Activated T-helper 1 cell treated with anti-CD3 and anti-CD28 coated beads, Interleukin-12 subunit alpha, Interleukin-12 subunit beta, Interleukin-2, Interleukin-4 antibody, amounts not matched to agents 30 ng/mL and 10 ng/mL and 1 ng/mL, durations not matched to agents 14 hours and 24 hours and 36 hours (primary cell): ENCODE results near the gene PRICKLE1. TPM values are rescaled to one million over a fixed set of nuclear protein-coding genes. Genes with fewer than 3 reads are reported as not detected.

Source experiments
- DNase-seq: peaks from one replicate; pipeline ENCODE4 v3.0.0; 2021; ENCODE audit warnings: low spot score
- H3K27ac Mint-ChIP-seq: one replicate; pipeline ENCODE4 v1.8.0; 2021; ENCODE audit warnings: mild to moderate bottlenecking, mixed read lengths
- H3K27me3 Mint-ChIP-seq: one replicate; pipeline ENCODE4 v1.8.0; 2022; ENCODE audit warnings: mild to moderate bottlenecking, moderate library complexity, mixed read lengths; ENCODE audit not compliant: insufficient read depth
- H3K36me3 Mint-ChIP-seq: one replicate; pipeline ENCODE4 v1.8.0; 2021; ENCODE audit warnings: low read depth, mixed read lengths
- H3K4me1 Mint-ChIP-seq: one replicate; pipeline ENCODE4 v1.8.0; 2021; ENCODE audit warnings: low read depth, mixed read lengths
- H3K4me3 Mint-ChIP-seq: one replicate; pipeline ENCODE4 v1.8.0; 2021; ENCODE audit warnings: mild to moderate bottlenecking, moderate library complexity, mixed read lengths
- H3K9me3 Mint-ChIP-seq: one replicate; pipeline ENCODE4 v1.8.0; 2021; ENCODE audit warnings: mixed read lengths
- intact Hi-C: fragments of 100-400 bp; cut with micrococcal nuclease; formaldehyde crosslinking; loops from one replicate; pipeline ENCODE4 v1.15.1; 2024
- total RNA-seq: library from RNA; stranded (reverse); gene quantifications from 2 replicates; pipeline ENCODE4 v1.2.3, GENCODE V29; 2022

PRICKLE1 gene
- total RNA-seq, 1 donor from 2014 or later = 0.34 TPM

DNA sequence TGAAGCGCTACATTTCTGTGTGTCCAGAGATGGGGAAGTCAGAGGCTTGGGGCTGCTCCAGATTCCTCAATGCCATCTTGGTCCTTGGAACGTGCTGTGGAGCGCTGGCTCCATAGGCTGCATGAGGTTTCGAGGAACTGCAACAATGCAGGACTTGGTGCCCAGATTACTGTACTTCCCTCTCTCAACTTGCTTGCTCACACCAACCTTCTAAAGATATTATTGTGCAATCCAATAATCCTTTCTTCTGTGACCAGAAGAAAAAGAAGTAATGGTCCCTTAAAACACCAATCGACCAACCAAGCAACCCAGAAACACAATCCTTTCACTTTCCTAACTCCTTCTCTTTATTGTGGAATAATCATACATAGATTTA is 3.7 kb downstream of the PRICKLE1 start:
- Mint-ChIP-seq H3K27me3 (peaks cover 60% of the 10 kb centered on the region), H3K4me1 (peaks cover 20% of the 10 kb centered on the region), H3K27ac (no peak overlapping the region), H3K36me3 (peaks cover 4% of the 10 kb centered on the region), H3K9me3 (no peaks in the 10 kb centered on the region), H3K4me3 (no peak overlapping the region)
- no peak for DNase-seq
- intact Hi-C loops = loop anchor here (5.0 kb wide), 1 partner anchor 444 kb away; the partner anchor contains the start of gene GXYLT1

DNA sequence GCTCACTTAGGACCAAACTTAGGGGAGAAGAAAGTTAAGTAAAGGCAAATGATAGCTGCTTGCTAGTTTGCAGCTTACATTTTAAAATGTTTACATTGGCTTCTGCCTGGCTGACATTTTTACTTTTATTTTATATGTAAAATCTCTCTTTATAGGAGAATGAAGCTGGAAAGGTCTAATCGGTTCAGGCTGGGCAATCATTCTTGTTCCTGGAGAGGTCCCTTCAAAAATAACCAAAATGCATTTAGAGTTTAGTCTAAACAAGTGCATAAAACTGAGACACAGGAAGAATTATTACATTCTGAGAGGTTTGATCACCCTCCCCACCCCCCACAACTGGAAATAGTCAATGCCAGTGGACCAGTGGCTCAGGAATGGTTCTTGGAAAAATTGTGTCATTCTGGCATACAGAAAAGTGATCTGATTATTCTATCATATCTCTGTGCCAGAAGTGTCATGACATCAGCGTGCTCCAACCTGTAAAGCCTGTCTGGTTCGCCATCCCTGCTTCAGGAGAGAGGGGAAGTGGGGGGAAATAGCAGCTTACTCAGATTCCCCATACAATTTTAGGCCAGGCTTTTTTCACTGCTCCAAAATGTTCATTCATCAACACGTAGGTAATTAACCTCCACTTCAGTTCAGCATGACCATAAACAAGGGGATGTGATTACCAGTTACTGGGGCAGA is 4.2 kb downstream of the PRICKLE1 start:
- intact Hi-C loops = loop anchor here (5.0 kb wide), 1 partner anchor 443 kb away; the partner anchor contains the start of gene GXYLT1
- no peak for DNase-seq
- H3K9me3 Mint-ChIP-seq = no peaks in the 10 kb centered on the region
- H3K4me3 Mint-ChIP-seq = no peak overlapping the region
- peaks cover 4% of the 10 kb centered on the region for H3K36me3 Mint-ChIP-seq
- H3K27ac Mint-ChIP-seq = no peak overlapping the region
- H3K4me1 Mint-ChIP-seq = peaks cover 14% of the 10 kb centered on the region
- H3K27me3 Mint-ChIP-seq = peaks cover 55% of the 10 kb centered on the region

DNA sequence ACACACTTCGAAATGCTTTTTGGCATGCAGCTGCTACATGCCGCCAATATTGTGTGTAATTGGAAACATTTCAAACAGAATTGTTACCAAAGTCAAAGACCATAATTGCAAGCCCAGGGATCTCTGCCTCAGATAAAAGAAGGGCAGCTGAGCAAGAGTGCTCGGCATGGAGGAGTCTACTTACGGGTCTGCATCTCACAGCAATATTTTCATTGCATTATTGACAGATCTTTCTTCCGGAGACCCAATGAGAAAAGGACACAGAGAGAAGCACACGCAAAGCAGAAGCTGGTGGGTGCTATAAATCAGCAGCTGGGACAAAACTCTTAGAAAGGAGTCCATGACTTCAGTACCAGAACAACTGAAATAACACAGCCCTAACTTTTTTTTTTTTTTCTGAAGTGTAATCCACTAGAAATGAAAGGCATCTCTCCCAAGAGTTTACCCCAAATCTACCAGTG is 4.9 kb downstream of the PRICKLE1 start:
- H3K4me3 Mint-ChIP-seq = no peak overlapping the region

GRCh38 chr12:42583016-42583415 is 6.5 kb downstream of the PRICKLE1 start:
- intact Hi-C loops = no loop called here
- peaks cover 42% of the 10 kb centered on the region for H3K27me3 Mint-ChIP-seq
- no peaks in the 10 kb centered on the region for H3K9me3 Mint-ChIP-seq
- H3K4me1 Mint-ChIP-seq = peaks cover under 1% of the 10 kb centered on the region
- no peak overlapping the region for H3K27ac Mint-ChIP-seq
- no peak for DNase-seq
- H3K36me3 Mint-ChIP-seq = no peaks in the 10 kb centered on the region
- no peak overlapping the region for H3K4me3 Mint-ChIP-seq

More for the DNA sequence above, 4.9 kb downstream of the PRICKLE1 start:
- H3K9me3 Mint-ChIP-seq = no peaks in the 10 kb centered on the region
- H3K4me1 Mint-ChIP-seq = peaks cover 12% of the 10 kb centered on the region
- peaks cover 50% of the 10 kb centered on the region for H3K27me3 Mint-ChIP-seq
- intact Hi-C loops = loop anchor here (5.0 kb wide), 1 partner anchor 442 kb away; the partner anchor contains the start of gene GXYLT1
- no peak overlapping the region for H3K27ac Mint-ChIP-seq
- no peak for DNase-seq
- H3K36me3 Mint-ChIP-seq = peaks cover 4% of the 10 kb centered on the region

DNA sequence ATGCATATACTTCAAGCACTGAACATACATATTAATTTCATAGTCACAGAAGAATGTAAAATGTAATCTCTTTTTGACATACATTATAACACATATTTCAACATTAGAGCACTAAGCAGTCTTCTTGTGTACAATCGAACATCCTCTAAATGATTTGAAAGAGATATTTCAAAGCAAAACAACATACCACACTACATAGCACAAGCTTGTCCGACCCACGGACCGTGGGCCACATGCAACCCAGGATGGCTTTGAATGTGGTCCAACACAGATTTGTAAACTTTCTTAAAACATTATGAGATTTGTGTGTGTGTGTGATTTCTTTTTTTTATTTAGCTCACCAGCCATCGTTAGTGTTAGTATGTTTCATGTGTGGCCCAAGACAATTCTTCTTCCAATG is 7.0 kb downstream of the PRICKLE1 start:
- Mint-ChIP-seq H3K36me3 (no peaks in the 10 kb centered on the region), H3K27ac (no peak overlapping the region), H3K9me3 (no peaks in the 10 kb centered on the region), H3K4me3 (no peak overlapping the region), H3K27me3 (peaks cover 39% of the 10 kb centered on the region), H3K4me1 (no peaks in the 10 kb centered on the region)
- no peak for DNase-seq
- intact Hi-C loops = no loop called here

- no peaks in the 10 kb centered on the region for H3K4me1 Mint-ChIP-seq
- no peak overlapping the region for H3K4me3 Mint-ChIP-seq
- H3K36me3 Mint-ChIP-seq = no peaks in the 10 kb centered on the region
- peaks cover 35% of the 10 kb centered on the region for H3K27me3 Mint-ChIP-seq
- no peaks in the 10 kb centered on the region for H3K9me3 Mint-ChIP-seq
- intact Hi-C loops = no loop called here
- H3K27ac Mint-ChIP-seq = no peak overlapping the region
- DNase-seq = no peak
Observed at GRCh38 chr12:42582050-42582449, 7.5 kb downstream of the PRICKLE1 start.

DNA sequence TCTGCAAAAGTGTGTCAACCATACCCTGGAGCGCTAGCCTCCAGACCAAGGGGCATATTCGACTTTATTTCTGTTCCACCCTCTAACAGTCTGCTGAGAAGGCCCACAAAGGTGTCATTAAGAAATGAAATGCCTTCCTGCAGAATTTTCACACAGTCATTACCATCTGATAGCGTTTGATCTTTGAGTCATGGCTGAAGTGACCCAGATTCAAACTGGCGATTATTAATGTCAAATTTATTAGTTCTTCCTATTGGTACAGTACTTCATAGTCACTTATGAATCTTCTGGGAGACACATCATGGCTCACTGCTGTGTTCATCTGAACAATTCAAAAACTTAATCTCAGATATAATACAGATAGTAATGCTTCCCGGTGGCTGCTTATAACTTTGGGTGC is 13.2 kb downstream of the PRICKLE1 start:
- H3K27me3 Mint-ChIP-seq = peaks cover 7% of the 10 kb centered on the region
- no peaks in the 10 kb centered on the region for H3K9me3 Mint-ChIP-seq
- intact Hi-C loops = no loop called here
- H3K36me3 Mint-ChIP-seq = no peaks in the 10 kb centered on the region
- no peak overlapping the region for H3K4me3 Mint-ChIP-seq
- H3K4me1 Mint-ChIP-seq = no peaks in the 10 kb centered on the region
- H3K27ac Mint-ChIP-seq = no peak overlapping the region
- no peak for DNase-seq

- Mint-ChIP-seq H3K4me3 (no peak overlapping the region), H3K9me3 (no peaks in the 10 kb centered on the region), H3K27ac (no peak overlapping the region), H3K36me3 (no peaks in the 10 kb centered on the region), H3K4me1 (no peaks in the 10 kb centered on the region), H3K27me3 (peaks cover 7% of the 10 kb centered on the region)
- intact Hi-C loops = no loop called here
- no peak for DNase-seq
Observed at GRCh38 chr12:42575717-42576116, 13.8 kb downstream of the PRICKLE1 start.

DNA sequence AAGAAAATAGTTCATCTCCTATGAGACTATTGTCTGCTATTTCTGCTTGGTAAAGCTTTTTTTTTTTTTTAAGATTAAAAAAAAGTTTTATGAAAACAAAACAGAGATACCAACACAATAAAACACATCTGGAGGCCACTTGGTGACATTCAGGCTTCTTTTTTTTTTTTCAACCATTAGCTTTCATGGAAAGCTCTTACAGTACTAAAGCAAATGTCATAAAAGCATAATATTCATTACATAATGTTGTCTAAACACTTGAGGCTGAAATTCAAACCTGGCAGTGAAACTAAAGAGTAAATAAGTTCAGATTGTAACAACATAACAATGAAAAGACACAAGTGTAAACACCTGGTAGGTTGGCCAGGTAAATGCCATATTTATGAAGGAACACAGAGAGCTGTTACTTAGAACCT is 14.7 kb downstream of the PRICKLE1 start:
- Mint-ChIP-seq H3K4me1 (no peaks in the 10 kb centered on the region), H3K9me3 (no peaks in the 10 kb centered on the region)
- intact Hi-C loops = no loop called here

DNA sequence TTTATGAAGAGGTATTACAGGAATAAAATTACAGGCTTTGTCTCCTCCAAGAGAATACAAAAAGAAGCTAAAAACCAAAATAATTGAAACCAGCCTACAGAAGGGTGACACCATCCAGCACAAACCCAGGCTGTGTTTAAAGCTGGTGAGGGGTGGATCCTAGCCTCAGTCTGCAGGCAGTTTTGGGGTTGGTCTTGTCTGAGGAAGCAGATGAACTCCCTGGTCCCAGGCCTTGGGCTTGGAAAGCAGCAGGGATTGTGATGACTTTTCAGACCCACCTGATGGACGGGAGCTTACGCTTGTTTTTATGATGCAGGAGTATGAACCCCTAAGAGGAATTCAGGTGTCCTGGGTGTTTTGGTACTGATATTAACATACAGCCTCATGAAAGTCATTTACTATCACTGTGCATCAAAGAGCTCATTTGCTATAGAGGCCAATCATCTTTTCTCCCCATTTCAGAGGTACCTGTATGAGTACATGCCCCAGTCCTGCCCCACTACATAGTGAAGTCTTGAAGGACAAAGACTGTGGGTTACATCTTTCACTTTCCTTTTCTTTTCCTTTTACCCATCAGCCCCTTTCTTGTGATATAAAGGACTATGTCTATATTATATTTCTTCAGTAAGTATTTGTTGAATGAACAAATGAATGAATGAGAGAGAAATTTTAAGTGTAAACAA is 18.1 kb downstream of the PRICKLE1 start:
- no peaks in the 10 kb centered on the region for H3K9me3 Mint-ChIP-seq
- no peak overlapping the region for H3K4me3 Mint-ChIP-seq
- no peak overlapping the region for H3K27ac Mint-ChIP-seq
- no peaks in the 10 kb centered on the region for H3K4me1 Mint-ChIP-seq
- peaks cover 4% of the 10 kb centered on the region for H3K27me3 Mint-ChIP-seq
- intact Hi-C loops = no loop called here
- no peak for DNase-seq
- H3K36me3 Mint-ChIP-seq = no peaks in the 10 kb centered on the region

More for the DNA sequence above, 14.7 kb downstream of the PRICKLE1 start:
- DNase-seq = no peak
- Mint-ChIP-seq H3K36me3 (no peaks in the 10 kb centered on the region), H3K27ac (no peak overlapping the region), H3K4me3 (no peak overlapping the region), H3K27me3 (peaks cover 7% of the 10 kb centered on the region)

DNA sequence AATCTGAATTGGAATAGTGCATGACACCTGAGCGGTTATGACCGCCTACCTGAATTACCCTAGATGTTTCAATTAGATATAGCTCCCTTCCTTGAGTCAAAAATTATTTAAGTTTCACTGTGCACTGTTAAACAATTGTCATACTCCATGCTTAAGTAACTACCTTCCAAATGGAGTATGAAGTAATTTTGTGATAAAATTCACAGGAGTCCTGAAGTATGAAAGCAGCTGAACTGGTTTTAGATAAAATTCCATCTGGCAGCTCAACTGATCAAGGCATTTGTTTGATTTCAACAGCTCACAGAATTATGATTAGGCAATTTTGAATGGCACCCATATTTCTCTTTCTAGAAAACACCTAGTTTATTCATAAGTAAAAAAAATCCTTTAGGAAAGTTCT is 19.5 kb downstream of the PRICKLE1 start:
- Mint-ChIP-seq H3K36me3 (no peaks in the 10 kb centered on the region), H3K4me3 (no peak overlapping the region), H3K27me3 (peaks cover 4% of the 10 kb centered on the region), H3K27ac (no peak overlapping the region), H3K9me3 (no peaks in the 10 kb centered on the region), H3K4me1 (no peaks in the 10 kb centered on the region)
- DNase-seq = no peak
- intact Hi-C loops = no loop called here

GRCh38 chr12:42568952-42569915 is 20.3 kb downstream of the PRICKLE1 start:
- no peak for DNase-seq
- H3K36me3 Mint-ChIP-seq = no peaks in the 10 kb centered on the region
- H3K9me3 Mint-ChIP-seq = no peaks in the 10 kb centered on the region
- peaks cover 4% of the 10 kb centered on the region for H3K27me3 Mint-ChIP-seq
- no peak overlapping the region for H3K4me3 Mint-ChIP-seq
- intact Hi-C loops = loop anchor here (1.0 to 10.0 kb wide), 2 partner anchors 87 to 1624 kb away; no protein-coding TSS in a partner anchor
- no peak overlapping the region for H3K27ac Mint-ChIP-seq
- no peaks in the 10 kb centered on the region for H3K4me1 Mint-ChIP-seq
